SK-N-MC (cell line): ENCODE data around the gene CELF2.

ENCODE experiments used
- EZH2 ChIP-seq: fragments of 200-600 bp; sonication (generic); IDR thresholded peaks from one replicate; pipeline ENCODE4 v1.6.1; 2017; ENCODE audit warnings: antibody characterized with exemption
- POLR2AphosphoS5 ChIP-seq: IDR thresholded peaks from 2 replicates; pipeline ENCODE4 v1.6.1; 2012; ENCODE audit warnings: mild to moderate bottlenecking, low read depth, low read length, borderline replicate concordance

DNA sequence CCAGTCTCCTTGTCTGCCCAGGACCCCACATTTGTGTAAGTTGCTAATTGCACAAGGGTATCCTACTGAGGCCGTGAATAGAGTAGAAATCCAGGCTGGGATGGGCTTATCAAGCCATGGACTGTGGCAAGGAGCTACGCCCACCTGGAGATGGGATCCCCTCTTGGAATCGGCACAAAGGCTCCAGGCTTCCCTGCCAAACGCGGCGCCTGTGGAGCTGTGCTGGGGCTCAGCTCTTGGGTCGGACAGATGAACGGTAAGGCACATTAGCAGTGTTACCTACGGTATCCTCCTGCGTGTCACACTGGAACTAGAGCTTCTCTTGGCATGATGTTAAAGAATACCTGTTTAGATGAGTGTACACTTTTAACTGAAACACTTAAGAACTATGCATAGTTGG, 196.7 kb downstream of the CELF2 start:
- TF ChIP-seq EZH2 (no peak), POLR2AphosphoS5 (no peak)
